ENCODE results near the gene DEPDC5. TPM values are rescaled to one million over a fixed set of nuclear protein-coding genes. Genes with fewer than 3 reads are reported as not detected.

DEPDC5 gene
- total RNA-seq, 6 experiments from 2014 or later, result 9.7 to 14.3 (median 12.5) TPM

DNA sequence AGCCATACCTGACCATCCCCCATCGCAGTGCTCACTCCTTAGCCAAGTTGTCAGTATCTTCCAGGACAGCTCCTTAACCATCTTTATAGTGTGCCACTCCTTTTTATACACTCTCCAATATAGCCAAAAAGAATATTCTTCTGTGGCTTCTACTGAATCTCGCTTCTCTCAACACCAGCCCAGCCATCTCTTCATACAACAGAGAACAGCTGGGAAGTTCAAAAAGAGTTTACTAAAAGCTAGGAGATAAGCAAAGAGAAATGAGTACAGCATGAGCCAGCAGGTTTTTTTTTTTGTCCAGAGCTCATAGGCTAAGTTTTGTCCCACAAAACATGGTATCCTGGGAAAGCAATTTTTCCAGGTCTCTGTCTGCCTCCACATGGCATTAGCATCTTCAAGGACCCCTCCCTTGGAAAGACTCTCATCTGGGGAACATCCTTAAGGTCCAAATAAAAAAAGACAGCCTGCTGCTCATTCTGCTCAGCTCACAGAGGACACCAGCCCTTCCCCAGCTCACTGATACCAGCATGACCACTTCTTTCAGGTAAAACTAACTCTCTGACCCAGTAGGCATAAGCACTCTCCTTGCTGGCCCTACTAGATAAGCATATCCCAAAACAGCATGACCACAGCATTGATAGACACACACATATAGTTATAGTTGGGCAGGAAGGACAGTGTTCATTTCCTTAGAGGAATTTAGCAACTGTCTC lies 141.7 kb downstream of the DEPDC5 start:
- H3K27me3 Mint-ChIP-seq (ENCODE audit: insufficient read depth), result no peaks in the 10 kb centered on the region; the same call in 1 of the 2 replicates
- H3K36me3 Mint-ChIP-seq (ENCODE audit: low read depth), result no peaks in the 10 kb centered on the region; the same call in 1 of the 2 replicates
- H3K4me3 Mint-ChIP-seq, result no peak overlapping the region
- no peak overlapping the region for H3K27ac Mint-ChIP-seq
- TF ChIP-seq, protein P1, sequence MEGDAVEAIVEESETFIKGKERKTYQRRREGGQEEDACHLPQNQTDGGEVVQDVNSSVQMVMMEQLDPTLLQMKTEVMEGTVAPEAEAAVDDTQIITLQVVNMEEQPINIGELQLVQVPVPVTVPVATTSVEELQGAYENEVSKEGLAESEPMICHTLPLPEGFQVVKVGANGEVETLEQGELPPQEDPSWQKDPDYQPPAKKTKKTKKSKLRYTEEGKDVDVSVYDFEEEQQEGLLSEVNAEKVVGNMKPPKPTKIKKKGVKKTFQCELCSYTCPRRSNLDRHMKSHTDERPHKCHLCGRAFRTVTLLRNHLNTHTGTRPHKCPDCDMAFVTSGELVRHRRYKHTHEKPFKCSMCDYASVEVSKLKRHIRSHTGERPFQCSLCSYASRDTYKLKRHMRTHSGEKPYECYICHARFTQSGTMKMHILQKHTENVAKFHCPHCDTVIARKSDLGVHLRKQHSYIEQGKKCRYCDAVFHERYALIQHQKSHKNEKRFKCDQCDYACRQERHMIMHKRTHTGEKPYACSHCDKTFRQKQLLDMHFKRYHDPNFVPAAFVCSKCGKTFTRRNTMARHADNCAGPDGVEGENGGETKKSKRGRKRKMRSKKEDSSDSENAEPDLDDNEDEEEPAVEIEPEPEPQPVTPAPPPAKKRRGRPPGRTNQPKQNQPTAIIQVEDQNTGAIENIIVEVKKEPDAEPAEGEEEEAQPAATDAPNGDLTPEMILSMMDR (IDR thresholded peaks at IDR 0.05), result no peak
- no peak for DNase-seq
- no peaks in the 10 kb centered on the region for H3K9me3 Mint-ChIP-seq
- H3K4me1 Mint-ChIP-seq (ENCODE audit: low read depth), result peaks cover 21% of the 10 kb centered on the region

DNA sequence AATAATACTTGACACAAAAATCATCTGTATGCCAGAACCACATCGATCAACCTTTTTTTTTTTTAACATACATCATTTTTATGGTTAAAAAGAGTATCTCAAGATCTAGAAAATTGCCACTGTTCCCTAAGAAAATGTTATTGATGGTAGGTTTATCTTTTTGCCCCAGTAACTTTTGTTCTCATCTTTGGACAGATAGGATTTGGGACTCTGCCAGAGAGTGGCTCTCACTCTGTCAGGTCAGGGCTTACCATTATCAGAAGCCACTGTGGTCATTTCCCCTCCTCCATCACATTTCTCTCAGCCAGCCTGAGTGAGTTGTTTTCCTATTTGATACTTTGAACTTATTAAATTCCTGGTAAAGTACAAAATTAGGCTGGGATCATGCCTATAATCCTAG lies 142.7 kb downstream of the DEPDC5 start:
- Mint-ChIP-seq H3K4me3 (no peak overlapping the region), H3K9me3 (no peaks in the 10 kb centered on the region), H3K27ac (no peak overlapping the region), H3K36me3 (ENCODE audit: low read depth) (no peaks in the 10 kb centered on the region; the same call in 1 of the 2 replicates), H3K27me3 (ENCODE audit: insufficient read depth) (no peaks in the 10 kb centered on the region; the same call in 1 of the 2 replicates), H3K4me1 (ENCODE audit: low read depth) (peaks cover 15% of the 10 kb centered on the region)
- TF ChIP-seq, protein P1 (IDR thresholded peaks at IDR 0.05), result no peak
- no peak for DNase-seq

DNA sequence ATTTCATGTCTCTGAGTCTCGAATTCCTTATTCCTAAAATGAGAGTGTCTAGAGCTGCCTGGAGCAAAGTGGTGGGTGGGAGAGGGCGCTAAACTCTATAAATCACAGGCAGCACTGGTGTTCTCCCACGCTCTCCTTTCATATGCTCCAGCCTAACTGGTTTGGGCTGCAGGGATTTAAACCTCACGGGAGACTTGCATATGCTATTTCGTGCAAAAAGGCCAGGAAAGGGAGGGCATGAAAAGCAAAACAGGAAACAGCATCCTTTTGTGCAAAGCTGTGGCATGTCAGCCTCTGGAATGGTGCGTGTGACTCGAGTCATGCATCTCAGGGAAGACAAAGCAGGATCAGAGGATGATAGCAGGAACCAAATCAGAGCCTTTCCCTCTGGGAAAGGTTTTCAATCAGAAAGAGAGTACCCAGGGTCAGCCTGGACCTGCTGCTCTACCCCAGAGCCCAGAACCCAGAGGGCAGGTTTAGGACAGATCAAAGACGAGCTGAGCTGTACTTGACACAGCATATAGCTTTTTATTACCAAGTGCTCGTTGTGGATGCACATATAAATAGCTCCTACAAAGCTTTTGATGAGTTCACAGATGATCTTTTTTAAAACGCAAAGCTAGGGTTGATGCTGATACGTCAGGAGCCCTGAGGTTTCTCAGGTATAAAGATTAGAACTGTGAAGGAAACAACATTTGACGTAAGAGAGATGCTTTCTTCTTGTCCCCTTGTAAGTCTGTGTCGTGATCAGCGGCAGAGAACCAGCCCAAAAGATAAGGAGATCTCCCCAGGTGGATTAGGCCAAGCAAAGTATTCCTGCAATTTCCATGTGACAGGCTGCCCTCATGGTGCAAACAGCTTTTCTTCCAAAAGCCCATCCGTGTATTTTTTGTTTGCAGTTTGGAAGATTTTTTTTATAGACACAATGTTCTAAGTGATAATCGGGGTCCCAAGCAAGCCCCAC lies 144.3 kb downstream of the DEPDC5 start:
- Mint-ChIP-seq H3K27ac (no peak overlapping the region; the same call in 1 of the 2 replicates), H3K27me3 (ENCODE audit: insufficient read depth) (peaks cover 2% of the 10 kb centered on the region; the same call in 1 of the 2 replicates), H3K9me3 (no peaks in the 10 kb centered on the region), H3K4me3 (no peak overlapping the region), H3K4me1 (ENCODE audit: low read depth) (peaks cover 11% of the 10 kb centered on the region; the same call in 1 of the 2 replicates), H3K36me3 (ENCODE audit: low read depth) (no peaks in the 10 kb centered on the region)
- DNase-seq, result no peak
- TF ChIP-seq, protein P1 (IDR thresholded peaks at IDR 0.05), result no peak

GRCh38 chr22:31898926-31899325 lies 145.1 kb downstream of the DEPDC5 start:
- no peak for DNase-seq
- no peak overlapping the region for H3K27ac Mint-ChIP-seq
- TF ChIP-seq, protein P1 (IDR thresholded peaks at IDR 0.05), result no peak
- H3K27me3 Mint-ChIP-seq (ENCODE audit: insufficient read depth), result peaks cover 2% of the 10 kb centered on the region; the same call in 1 of the 2 replicates
- no peaks in the 10 kb centered on the region for H3K9me3 Mint-ChIP-seq
- H3K36me3 Mint-ChIP-seq (ENCODE audit: low read depth), result no peaks in the 10 kb centered on the region
- no peak overlapping the region for H3K4me3 Mint-ChIP-seq
- peaks cover 11% of the 10 kb centered on the region; the same call in 1 of the 2 replicates for H3K4me1 Mint-ChIP-seq (ENCODE audit: low read depth)

DNA sequence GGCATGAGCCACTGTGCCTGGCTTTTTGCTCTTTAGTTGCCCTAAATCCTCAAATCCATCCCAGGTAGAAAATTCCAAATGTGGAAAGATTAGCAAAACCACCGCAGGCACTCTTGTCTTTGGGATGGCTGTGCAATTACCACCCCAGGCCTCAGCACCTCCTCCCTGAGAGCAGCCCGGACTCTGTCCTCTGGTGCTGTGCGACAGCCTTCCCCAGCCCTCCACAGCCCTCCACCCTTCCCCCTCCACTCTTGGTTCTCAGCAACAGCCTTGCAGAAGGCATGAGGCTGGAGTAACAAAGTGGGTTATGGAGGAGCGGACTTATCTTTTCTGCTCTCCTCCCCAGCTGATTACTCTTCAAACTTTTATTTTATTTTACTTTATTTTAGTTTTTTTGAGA lies 145.8 kb downstream of the DEPDC5 start:
- H3K36me3 Mint-ChIP-seq (ENCODE audit: low read depth), result no peaks in the 10 kb centered on the region
- no peak overlapping the region for H3K27ac Mint-ChIP-seq
- H3K4me1 Mint-ChIP-seq (ENCODE audit: low read depth), result peaks cover 11% of the 10 kb centered on the region; the same call in 1 of the 2 replicates
- H3K27me3 Mint-ChIP-seq (ENCODE audit: insufficient read depth), result peaks cover 2% of the 10 kb centered on the region; the same call in 1 of the 2 replicates
- TF ChIP-seq, protein P1 (IDR thresholded peaks at IDR 0.05), result no peak
- H3K4me3 Mint-ChIP-seq, result no peak overlapping the region
- no peak for DNase-seq
- no peaks in the 10 kb centered on the region for H3K9me3 Mint-ChIP-seq
